Measurements from ENCODE around the gene LGI4.
"Not testable (repeated sequence)": the region's sequence is repeated elsewhere in the genome, so short reads cannot be mapped to it uniquely, and the experiment has no call there.

LGI4 gene

DNA sequence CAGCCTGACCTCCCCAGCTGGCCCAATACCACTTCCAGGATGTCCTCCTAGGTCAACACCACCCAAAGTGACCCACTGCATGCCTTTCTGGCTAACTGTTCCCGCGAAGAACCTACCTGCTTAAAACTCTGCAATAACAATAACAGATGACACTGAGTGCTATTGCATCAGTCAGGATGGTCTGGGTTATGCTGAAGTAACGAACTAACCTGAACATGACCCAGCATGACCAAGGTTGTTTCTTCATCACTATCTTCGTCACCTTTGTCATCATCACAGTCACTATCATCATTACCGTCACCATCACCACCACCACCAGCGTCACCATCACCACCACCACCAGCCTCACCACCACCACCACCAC lies 29.8 kb downstream of the LGI4 start:
- no peak for DNase-seq

DNA sequence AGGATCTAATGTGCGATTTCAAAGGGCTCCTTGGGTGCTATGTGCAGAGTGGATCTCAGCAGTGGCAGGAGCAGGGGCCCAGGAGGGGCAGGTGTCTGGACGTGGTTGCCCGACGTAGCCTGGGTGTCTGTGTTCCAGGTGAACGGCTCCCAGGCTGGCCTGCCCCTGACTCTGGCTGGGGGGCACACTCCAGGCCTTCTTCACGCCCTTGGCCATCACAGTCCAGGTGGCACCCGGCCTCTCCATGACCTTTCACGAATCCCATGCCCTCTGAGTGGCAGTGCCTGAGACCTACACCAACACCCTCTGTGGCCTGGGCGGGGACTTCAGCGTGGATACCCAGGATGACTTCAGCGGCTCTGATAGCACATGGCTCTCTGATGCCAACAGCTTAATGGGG lies 30.5 kb downstream of the LGI4 start:
- DNase-seq: no peak

DNA sequence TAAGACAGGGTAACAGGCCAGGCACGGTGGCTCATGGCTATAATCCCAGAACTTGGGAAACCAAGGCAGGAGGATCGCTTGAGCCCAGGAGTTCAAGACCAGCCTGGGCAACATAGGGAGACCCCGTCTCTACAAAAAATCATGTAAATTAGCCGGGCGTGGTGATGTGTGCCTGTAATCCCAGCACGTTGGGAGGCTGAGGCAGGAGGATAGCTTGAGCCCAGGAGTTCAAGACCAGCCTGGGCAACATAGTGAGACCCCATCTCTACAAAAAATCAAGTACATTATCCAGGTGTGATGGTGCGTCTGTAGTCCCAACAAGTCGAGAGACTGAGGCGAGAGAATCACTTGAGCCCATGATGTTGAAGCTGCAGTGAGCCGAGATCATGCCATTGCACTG lies 31.2 kb downstream of the LGI4 start:
- not testable (repeated sequence) for DNase-seq

DNA sequence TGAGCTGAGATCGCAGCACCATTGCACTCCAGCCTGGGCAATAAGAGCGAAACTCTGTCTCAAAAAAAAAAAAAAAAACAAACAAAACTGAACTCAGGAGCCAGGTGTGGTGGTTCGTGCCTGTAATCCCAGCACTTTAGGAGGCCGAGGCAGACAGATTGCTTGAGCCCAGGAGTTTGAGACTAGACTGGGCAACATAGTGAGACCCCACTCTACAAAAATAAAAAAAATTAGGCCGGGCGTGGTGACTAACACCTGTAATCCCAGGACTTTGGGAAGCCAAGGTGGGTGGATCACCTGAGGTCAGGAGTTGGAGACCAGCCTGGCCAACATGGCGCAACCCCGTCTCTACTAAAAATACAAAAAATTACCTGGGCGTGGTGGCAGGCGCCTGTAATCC lies 32.9 kb downstream of the LGI4 start:
- not testable (repeated sequence) for DNase-seq

GRCh38 chr19:35100588-35101533 lies 34.0 kb downstream of the LGI4 start:
- DNase-seq: no peak

- DNase-seq: no peak
Observed at GRCh38 chr19:35099897-35100275, 35.0 kb downstream of the LGI4 start.

DNA sequence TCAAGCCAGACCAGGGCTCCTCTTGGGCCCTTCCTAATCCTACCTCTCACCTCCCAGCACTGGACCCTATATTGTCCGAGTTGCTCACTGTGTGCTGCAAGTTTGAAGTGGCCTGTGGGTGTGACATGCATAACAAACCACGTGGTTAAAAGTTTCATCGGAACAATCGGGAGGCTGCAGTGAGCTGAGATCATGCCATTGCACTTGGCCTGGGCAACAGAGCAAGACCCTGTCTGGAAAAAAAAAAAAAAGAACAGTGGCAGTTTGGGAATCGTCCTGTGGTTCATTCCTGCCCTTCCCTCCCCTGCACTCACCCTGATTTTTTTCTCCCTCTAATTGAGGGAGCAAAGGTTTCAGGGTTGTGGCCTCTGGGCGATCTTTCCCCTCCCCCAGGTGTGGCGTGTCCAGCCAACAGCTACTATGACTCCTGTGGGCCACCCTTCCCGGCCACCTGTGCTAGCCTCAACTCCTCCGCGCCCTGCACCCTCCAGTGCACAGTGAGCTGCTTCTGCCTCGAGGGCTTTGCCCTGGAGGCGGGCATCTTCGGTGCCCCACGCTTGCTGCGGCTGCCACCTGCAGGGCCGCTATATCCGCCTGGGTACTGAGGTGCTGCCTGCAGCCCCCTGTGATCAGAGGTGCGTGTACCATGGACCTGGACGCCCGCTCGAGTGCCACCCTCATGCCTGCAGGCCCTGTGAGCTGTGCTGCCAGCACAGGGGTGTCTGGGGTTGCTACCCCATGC lies 35.5 kb downstream of the LGI4 start:
- no peak for DNase-seq

DNA sequence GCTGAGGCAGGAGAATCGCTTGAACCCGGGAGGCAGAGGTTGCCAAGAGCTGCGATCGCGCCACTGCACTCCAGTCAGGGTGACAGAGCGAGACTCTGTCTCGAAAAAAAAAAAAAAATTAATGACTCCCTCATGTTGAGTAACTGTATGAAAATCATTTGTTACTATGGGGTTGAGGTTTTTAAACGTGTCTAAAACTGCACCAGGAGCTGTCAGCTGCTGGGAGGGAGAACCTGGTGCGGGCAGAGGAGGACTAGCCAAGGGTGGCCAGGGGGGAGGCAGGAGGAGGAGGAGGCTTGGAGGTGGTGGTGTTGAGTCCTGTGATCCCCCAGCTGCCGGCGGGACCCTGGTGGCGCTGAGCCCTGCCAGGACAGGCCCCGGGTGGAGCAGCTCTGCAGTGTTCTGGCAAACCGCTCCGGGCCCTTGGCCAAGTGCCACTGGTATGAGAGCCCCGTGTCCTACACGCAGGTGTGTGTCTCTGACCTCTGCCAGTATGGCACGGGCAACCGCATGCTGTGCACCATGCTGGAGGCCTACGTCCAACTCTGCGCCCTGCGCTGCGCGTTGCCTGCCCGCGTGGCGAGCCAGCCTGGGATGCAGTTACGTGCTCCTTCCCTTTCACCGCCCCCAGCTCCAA lies 36.3 kb downstream of the LGI4 start:
- DNase-seq: no peak

DNA sequence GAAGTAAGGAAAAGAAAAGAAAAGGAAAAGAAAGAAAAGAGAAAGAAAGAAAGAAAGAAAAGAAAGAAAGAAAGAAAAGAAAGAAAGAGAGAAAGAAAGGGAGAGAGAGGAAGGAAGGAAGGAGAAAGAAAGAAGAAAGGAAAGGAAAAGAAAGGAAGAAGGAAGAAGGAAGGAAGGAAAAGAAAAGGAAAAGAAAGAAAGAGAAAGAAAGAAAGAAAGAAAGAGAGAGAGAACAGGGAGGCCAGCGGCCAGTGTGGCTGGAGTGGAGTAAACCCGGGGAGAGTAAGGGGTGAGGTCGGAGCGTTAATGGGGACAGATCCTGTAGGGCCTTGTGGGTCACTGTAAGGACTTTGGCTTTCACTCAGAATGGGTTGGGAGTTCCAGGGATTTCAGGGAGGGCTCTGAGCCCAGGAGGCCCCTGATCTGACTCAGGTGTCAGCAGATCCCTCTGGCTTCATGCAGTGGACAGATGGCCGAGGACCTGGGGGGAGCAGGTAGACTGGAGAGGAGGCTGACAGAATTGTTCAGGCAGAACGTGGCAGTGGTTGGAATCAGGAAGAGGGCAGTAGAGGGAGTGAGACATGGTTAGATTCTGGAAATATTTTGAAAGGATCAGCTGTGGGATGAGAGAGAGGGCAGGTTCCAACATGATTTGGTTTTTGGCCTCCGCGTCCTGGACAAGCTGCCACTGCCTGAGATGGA lies 39.0 kb downstream of the LGI4 start:
- DNase-seq: no peak

DNA sequence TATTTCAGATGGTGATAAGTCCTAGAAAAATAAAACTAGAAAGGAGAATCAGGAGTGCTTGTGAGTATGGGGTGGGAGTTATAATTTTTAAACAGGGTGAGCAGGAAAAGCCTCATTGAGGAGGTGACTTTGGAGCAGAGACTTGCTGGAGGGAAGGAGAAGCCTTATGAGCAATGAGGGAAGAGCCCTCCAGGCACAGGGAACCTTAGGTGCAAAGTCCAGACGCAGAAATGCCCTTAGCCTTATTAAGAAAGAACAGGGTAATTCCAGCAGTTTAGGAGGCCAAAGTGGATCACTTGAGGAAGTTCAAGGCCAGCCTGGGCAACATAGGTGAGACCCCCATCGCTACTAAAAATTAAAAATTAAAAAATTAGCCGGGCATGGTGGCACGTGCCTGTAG lies 40.2 kb downstream of the LGI4 start:
- no peak for DNase-seq

- no peak for DNase-seq
Observed at GRCh38 chr19:35093941-35094647, 40.8 kb downstream of the LGI4 start.

GRCh38 chr19:35093430-35093829 lies 41.4 kb downstream of the LGI4 start:
- DNase-seq: no peak

- DNase-seq: peak; percentile 30
Observed at GRCh38 chr19:35090506-35091214, 44.2 kb downstream of the LGI4 start.

- no peak for DNase-seq
Observed at GRCh38 chr19:35090160-35090505, 44.7 kb downstream of the LGI4 start.

GRCh38 chr19:35089554-35089953 lies 45.3 kb downstream of the LGI4 start:
- no peak for DNase-seq

DNA sequence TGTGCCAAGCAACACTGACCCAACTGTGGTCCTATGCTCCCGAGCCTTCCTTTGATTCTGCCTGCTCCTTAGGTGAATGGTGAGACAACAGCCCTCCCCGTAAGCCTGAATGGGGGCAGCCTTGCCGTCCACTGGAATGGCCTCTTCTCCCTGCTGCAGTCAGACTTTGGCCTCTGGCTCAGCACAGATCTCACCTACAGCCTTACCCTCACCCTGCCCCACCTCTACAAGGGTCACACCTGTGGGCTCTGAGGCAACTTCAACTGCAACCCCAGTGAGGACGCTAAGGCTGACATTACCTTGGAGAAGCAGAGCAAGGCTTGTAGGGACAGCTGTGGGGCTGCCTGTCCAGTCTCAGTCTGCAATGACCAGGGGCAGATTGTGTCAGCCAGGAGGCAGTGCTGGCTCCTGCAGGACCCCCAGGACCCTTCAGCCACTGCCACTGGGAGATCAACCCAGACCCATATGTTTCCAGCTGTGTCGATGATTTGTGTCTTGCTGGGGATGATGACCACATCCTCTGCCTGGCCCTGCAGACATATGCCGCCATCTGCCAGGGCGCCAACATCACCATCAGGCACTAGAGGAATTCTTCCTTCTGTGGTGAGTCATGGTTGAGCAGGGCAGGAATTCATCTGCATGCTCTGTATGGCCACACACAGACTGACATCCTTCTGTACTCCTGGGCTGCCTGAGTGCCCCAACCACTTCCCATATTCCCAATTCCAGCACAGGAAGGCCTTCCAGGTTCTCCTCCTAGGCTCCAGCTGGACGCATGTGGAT lies 46.5 kb downstream of the LGI4 start:
- DNase-seq: no peak

DNA sequence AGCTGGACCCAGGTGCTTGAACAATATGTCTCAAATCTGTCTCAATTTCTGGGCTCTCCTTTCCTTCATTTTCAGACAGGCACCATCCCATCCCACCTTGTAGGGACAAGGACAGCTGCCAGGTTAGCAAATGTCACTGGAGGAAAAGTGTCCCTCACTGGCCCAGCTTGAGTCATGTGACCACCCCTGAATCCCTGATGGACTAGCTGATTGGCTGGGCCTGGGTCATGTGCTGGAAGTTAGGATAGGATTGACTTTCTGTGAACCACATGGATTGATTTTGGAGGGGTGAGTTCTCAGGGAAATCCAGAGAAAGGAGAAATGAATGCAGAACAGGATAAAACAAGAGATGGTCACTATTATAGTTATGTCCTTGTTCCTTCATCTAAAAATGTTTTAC lies 47.5 kb downstream of the LGI4 start:
- no peak for DNase-seq

- no peak for DNase-seq
Observed at GRCh38 chr19:35086455-35086854, 48.4 kb downstream of the LGI4 start.

- DNase-seq: no peak
Observed at GRCh38 chr19:35085947-35086346, 48.9 kb downstream of the LGI4 start.

DNA sequence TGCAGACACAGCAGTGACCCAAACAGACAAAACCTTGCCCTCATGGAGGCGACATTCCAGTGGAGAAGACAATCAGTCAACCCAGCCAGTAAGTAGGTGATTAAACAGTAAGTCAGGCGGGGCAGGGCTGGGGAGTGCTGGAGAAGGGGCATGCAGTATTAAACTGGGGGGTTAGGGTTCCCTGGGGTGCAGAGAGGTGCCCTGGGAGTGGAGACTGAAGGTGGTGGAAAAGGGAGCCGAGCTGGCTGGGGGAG lies 50.4 kb downstream of the LGI4 start:
- no peak for DNase-seq
